HG03103 (cell line): ENCODE data around the gene CDKN2B-AS1.

Source experiments
- ATAC-seq: cut with Tn5 transposase; IDR thresholded peaks from one replicate; pipeline ENCODE4 v1.9.1; 2021; ENCODE audit warnings: low read depth; ENCODE audit not compliant: unreplicated experiment

Gene CDKN2B-AS1

GRCh38 chr9:21982391-21982790, 12.2 kb upstream of the CDKN2B-AS1 start:
- ATAC-seq, result no peak

- no peak for ATAC-seq
Observed at GRCh38 chr9:21982861-21983560, 11.6 kb upstream of the CDKN2B-AS1 start.

DNA sequence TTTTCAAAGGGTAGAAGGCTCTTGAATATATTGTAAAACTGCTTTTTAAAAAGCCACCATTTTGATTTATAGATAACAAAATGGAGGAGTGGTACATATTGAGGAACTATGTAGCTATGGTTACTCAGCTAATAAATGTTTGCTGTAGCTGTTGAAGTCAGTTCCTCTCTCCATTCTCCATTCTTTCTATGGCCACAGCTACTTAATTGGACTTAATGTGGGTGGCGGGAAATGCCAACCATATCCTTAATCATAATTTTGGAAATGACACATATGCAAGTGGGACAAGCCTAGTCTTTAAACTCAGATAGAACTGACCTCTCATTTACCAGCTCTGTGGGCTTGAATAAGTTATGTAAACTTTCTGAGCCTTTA, 11.0 kb upstream of the CDKN2B-AS1 start:
- no peak for ATAC-seq

DNA sequence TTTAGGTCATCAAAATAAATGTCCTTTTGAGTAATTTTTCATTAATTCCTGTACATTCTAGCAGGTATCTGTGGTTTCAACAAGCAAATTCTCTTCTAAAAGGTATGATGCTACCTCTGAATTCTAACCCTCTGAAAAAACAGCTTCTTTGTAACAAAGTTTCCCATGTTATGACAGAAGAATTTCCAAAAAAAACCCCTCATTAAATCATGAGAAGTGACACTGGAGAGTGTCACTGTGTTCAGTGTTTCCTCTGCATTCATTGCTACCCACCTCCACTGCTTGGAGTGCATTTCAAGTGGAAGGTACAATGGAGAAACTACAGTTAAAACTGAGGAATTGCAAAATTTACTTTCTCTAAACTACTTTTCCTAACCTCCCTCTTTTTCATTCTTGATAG, 10.5 kb upstream of the CDKN2B-AS1 start:
- no peak for ATAC-seq

DNA sequence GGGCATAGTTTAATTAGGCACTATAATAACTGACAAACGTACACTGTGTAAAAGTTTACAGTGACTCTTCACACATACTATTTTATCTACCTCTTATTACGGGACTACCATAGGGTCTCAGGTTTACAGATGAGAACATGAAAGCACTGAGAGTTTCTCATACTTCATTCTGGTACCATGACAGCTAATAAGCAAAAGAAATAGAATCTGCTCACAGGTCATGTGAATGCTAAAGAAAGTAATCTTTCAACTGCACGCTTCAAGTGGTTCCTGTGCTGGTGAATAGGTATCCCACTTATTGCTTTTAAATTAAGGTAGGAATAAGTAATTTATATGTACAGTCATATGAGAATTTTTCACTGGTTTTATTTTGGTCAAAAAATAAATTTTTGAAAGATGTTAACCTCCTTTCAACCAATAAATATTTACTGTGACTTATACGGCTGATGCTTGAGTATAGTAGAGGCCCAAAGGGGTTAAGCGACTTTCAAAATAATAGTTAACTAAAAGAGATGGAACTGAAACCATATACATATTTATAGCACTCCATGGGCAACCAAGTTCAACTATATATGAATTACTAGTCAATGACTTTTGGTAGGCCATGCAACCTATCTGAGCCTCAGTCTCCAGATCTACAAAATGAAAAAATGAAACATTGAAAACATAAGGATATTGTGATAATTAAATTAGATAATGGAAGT, 8.5 kb upstream of the CDKN2B-AS1 start:
- ATAC-seq, result no peak

DNA sequence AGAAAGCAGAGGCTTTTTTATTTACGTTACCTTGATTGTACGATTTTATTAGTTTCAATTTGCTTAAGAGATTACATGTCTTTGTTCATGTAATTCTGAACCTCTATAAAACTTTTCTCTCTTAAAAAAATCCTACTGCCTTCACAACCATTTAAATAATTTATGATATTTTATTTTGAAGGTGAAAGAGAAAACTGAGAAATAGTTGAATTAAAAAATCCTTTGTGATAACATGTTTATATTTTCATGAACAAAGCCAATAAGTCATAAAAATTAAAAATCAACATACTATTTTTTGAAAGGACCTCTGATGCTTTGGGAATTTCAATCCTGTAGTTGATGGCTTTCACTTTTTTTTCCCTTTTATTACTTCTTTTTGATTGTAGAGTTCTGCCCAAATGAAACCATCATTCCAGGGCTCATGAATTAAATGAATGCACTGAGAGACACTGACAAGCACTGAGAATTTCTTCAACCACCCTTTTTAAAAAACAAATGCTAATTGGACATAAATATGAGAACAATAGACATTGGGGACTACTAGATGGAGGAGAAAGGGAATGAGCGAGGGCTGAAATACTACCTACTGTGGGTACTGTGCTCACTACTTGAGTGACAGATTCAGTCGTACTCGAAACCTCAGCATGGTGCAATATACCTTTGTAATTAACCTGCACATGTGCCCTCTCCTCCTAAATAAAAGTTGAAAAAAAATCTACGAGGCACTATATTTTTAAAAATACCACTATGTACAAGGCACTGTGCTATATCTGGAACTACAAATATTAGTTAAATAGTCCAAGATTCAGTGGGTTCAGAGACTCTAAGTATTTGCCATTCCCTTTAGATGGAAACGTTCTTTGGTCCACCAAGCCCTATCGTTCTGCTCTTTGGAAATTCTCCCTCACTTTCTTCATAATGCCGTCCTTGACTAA, 6.3 kb upstream of the CDKN2B-AS1 start:
- no peak for ATAC-seq

GRCh38 chr9:21989440-21990189, 5.0 kb upstream of the CDKN2B-AS1 start:
- ATAC-seq, result no peak

DNA sequence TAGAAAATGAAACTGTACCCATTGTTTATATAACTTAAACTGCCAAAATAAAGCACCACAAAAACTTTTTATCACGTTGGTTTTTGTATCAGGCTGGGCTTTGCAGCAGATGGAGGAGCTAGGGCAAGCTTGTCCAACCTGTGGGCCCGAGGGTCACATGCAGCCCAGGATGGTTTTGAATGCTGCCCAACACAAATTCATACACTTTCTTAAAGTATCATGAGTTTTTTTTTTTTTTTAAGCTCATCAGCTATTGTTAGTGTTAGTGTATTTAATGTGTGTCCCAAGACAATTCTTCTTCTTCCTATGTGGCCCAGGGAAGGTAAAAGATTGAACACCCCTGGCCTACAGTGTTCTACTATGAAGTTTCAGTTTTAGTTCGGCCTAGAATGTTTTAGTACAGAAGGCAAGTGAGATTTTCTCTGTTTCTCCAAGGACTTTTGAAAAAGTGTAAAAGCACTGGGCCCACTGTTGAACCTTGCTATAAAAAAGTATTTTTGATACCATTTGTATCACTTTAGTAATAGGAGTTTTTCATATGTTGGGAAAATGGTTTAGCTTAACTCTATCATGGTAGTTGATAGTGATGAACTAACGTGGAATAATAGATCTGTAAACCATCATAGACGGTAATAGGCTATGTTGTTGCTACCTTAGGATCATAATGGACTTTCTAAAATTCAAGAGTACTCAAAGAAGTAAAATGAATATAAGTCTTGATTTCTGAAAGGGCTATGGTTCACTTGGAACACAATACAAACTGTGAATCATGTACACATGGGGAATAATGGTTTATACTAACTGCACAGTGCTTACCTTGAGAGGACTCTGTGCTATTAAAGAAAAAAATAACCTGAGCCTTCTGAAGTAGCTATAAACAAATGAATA, 3.3 kb upstream of the CDKN2B-AS1 start:
- ATAC-seq, result no peak

DNA sequence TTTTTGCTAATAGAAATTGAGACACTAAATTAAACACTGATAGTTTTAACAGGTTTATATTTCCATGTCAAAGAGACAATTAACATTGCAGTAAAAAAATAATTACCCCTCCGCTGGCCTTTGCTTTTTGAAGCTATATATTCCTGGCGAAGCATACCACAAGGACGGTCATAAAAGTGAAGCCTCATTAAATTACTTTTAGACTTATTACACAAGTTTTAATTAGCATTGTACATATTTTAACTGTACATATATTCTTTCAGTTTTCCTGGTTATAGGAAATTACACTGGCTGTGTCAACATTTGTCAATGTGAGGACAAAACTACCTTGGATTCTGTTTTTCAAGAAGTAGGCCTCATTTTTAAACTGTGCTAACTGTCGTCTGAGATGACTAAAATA, 1.6 kb upstream of the CDKN2B-AS1 start:
- ATAC-seq, result no peak

DNA sequence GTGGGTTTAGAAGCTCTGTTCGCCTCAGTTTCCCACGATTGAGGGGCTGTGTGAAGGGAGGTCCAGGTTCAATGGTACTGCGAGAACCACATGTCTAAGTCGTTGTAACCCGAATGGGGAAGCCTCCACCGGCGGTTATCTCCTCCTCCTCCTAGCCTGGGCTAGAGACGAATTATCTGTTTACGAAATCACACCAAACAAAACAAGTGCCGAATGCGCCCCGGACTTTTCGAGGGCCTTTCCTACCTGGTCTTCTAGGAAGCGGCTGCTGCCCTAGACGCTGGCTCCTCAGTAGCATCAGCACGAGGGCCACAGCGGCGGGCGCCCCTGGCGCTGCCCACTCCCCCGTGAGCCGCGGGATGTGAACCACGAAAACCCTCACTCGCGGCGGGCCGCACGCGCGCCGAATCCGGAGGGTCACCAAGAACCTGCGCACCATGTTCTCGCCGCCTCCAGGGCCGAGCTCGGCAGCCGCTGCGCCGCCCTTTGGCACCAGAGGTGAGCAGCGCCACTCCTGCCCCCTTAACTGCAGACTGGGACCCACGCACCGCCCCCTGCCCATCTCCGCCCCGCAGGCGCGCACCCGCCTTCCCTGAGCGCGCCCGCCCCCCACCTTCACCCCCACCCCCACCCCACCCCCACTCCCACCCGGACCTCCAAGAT, 567 bp upstream of the CDKN2B-AS1 start, which contains the start of gene CDKN2A:
Gene CDKN2A (minus strand): TSS at position 500 of the 663 bp plus-strand sequence.
- ATAC-seq, result peak; percentile 38

DNA sequence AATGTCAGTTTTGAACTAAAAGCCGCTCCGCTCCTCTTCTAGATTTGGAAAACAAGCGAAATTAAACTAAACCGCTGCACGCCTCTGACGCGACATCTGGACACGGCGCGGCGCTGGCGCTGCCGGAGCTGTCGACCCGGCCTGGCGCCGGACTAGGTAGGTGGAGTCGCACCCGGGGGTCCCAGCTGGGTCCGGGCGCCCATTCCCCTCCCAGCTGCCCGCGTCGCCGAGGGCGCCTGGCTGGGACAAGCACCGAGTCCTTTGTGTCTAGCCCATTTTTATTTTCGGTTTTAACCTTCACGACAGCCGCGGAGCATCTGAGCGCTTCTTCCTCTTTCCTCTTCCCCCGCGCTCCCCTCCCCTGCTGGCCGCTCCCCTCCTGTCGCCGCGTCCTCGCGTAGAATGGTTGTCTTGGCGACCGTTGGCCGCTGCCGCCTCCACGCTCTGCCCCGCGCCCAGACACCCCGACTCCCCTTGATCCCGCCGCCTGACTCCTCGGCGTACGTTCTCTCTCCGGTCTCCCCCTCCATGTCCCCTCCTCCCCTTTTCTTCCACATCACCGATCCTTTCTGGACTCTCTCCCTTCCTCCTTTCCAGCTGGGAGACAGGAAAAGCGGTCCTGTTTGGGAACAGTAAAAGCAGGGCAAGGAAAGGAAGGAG, 545 bp downstream of the CDKN2B-AS1 start:
- ATAC-seq, result peak; percentile 85

- ATAC-seq, result no peak
Observed at GRCh38 chr9:21995666-21996398, 1.2 kb downstream of the CDKN2B-AS1 start.

GRCh38 chr9:21996438-21996837, 1.8 kb downstream of the CDKN2B-AS1 start:
- ATAC-seq, result no peak

- ATAC-seq, result no peak
Observed at GRCh38 chr9:21996858-21997257, 2.3 kb downstream of the CDKN2B-AS1 start.

DNA sequence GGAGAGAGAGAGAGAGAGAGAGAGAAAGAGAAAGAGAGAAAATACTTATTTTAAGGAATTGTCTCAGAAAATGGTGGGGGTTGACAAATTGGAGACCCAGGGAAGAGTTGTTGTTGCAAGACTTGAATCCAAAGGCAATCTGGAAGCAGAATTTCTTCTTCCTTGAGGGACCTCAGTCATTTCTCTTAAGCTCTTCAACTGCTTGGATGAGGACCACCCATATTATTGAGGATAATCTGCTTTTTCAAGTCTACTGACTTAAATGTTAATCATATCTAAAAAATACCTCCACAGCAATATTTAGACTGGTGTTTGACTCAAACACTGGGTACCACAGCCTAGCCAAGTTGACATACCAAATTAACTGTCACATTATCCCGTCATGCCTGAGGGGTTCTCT, 2.9 kb downstream of the CDKN2B-AS1 start:
- ATAC-seq, result no peak

DNA sequence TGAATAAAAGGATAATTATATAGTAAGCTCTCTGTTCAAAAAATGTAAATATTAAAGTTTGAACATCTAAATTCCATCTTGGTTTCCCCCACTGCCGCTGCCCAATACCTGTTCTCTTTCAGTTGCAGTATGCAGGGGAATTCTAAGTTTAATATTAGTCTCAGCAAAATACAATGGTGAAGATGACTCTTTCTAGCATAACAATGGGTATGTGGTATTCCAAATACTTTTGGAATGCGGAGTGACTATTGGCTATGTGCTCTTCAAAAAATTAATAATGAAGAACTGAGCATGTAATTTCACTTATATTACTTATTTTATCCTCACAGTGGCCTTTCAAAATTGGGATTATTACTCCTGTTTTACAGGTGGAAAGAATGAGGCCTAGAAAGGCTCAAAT, 3.4 kb downstream of the CDKN2B-AS1 start:
- no peak for ATAC-seq

GRCh38 chr9:22002038-22002437, 7.4 kb downstream of the CDKN2B-AS1 start:
- ATAC-seq, result no peak
